T47D (cell line): ENCODE results near the gene ZC3H7B.
A peak's percentile ranks its signal among the peaks of the same experiment; 100 is the strongest.

Source experiments
- DNase-seq, 2 experiments: peaks; one replicate each; pipeline versions ENCODE4 v3.0.0 to v3.0.0-alpha.2; 2011 to 2012; ENCODE audit warnings: low read depth in 1 of 2, low spot score in 1 of 2
- JUND ChIP-seq: IDR thresholded peaks from 2 replicates; pipeline ENCODE4 v1.6.1; 2012; ENCODE audit warnings: low read depth
- in situ Hi-C: cut with HindIII; loops from 2 replicates; pipeline ENCODE4 v1.10.0; 2016; ENCODE audit warnings: low sequenced_read_pairs, low pct_unique_long_range_greater_than_20kb

The ZC3H7B gene

DNA sequence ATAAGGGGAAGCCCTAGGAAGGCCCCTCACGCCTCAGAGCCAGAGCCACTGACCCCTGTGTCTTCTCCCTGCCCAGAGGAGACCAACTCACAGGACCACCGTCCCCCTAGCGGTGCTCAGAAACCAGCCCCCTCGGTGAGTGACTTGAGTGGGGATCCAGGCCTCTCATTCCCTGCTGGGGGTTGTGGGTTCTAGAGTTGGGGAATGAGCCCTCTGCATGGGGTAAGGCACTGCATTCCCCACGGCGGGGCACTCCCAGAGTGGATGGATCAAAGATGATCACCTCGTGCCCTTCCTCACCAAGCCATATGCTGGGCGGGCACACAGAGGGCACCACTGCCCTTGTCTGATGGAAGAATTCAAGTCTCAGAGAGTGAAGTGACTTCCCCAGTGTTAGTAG lies 39.7 kb downstream of the ZC3H7B start:
- in situ Hi-C loops, result no loop called here
- DNase-seq, result no peak
- no peak for TF ChIP-seq JUND

DNA sequence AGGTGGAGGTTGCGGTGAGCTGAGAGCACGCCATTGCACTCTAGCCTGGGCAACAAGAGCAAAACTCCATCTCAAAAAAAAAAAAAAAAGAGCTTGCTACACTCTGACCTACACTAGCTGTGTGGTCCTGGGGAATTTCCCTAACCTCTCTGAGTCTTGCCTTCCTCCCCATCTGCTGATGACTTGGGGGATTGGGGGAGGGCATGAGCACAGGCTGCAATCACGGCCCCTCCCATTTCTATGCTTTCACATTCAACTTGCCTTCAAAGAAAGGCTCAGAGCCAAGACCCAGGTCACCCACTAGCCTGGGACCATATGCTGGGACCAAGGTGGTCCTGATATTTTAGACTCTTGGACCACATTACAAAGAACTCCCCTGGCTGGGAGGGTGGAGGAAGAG lies 40.7 kb downstream of the ZC3H7B start:
- TF ChIP-seq JUND, result no peak
- in situ Hi-C loops, result no loop called here
- DNase-seq, result no peak

DNA sequence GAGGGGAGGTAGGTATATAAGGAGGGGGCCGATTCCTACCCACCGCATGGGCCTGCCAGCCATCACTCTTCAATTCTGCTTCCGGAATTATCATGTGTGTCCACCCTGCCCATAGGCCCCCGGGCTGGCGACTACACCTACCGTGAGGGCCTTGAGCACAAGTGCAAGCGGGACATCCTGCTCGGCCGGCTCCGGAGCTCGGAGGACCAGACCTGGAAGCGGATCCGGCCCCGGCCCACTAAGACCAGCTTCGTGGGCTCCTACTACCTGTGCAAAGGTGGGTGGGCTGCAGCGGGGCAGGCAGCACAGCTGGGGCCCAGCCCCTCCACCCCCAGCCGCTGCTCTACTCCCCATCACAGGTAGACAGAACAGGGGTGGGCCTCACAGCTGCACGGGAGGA lies 42.0 kb downstream of the ZC3H7B start:
- DNase-seq, result no peak
- TF ChIP-seq JUND, result no peak
- in situ Hi-C loops, result no loop called here

DNA sequence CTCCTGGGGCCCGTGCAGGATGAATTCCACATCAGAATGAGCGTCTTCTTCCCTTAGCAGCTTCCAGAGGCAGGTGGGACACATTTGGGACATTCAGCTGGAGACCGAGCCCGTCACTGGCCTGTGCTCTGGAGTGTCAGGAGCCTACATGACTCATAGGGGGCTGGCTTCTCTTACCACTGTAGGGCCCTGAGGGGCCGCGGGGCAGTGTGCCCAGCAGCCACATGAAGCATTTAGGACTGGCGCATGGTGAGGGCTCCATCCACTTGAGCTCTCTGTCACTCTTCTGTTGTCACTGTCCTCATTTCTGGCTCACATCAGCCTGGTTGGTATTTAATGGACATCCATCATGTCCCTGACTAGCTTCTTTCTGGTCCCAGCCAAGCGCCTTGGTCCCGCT lies 42.4 kb downstream of the ZC3H7B start:
- no peak for TF ChIP-seq JUND
- no peak for DNase-seq
- in situ Hi-C loops, result no loop called here

DNA sequence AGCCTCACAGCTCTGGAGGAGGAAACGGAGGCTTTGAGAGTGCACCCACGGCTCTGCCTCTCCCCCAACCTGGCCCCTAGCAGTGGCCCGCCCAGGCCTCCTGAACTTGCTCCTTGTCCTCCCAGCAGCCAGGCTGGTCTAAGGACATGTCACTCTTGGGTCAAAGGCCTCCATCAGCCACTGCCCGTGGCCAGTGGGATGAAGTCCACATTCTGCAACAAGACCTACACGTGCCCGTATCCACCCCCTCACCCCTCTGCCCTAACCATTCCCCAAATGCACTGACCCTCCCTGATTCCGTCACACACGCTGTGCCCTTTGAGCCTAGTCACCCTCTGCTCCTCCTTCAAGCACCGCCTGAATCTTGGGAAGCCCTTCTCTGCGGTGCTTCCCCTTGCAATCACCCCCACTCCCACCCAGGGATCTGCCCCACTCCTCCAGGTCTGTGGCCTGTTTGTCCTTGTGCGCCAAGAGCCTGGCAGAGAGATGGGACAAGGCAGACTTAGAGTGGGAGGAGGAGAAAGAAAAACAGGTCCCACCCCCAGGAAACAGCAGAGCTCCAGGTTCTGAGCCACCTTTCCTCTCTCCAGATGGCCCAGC lies 43.0 kb downstream of the ZC3H7B start:
- no peak for TF ChIP-seq JUND
- DNase-seq, result no peak
- in situ Hi-C loops, result no loop called here

DNA sequence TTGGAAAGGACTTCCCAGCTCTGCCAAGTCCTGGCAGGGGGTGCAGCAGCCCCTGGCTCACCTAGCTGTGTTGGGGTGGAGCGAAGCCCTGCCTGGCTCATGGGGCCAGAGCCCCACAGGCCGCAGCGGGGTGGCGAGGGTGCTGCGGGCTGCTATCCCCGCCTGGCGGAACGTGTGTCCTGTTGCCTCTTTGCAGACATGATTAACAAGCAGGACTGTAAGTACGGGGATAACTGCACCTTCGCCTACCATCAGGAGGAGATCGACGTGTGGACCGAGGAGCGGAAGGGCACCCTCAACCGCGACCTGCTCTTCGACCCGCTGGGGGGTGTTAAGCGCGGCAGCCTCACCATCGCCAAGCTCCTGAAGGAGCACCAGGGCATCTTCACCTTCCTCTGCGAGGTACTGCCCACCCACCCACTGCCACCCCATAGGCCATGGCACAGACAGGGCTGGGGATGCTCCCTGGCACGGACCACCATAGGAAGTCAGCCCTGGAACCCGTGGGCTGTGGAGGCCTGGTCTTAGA lies 44.5 kb downstream of the ZC3H7B start:
- no peak for TF ChIP-seq JUND
- no peak for DNase-seq
- in situ Hi-C loops, result no loop called here

DNA sequence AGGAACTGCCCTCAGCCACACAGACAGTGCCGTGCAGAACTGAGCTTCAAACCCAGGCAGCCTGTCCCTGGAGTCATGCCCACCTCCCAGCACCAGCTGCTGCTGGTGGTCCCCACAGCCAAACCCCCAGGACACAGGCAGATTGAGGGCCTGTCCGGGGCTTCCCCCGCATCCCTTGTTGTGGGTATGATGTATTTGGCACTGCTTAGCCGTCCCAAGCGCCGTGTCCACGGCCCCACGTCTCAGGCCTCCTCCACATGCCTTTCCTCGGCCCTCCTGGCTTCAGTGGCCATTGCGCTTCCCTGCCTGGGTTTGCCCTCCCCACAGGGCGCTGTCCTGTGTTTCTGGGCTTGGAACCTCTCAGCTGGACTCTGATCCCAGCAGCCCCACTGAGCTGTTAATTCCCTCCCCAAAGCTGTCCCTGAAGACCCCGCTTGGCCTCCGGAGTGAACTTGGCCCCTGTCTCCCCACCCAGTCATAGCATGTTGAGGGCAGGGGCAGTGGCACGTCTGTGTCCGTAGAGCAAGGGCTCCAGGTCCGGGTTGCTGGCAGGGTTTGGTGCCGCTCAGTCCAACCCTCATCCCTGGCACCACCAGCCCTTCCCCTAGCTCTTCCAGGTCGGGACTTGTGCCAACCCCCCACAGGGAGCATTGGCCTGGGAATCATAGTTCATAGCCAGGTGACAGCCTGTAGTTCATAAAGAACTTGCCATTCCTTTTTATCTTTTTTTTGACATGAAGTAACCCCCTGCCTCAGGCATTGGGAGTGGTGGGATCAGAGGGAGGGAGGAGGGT lies 45.9 kb downstream of the ZC3H7B start:
- in situ Hi-C loops, result no loop called here
- TF ChIP-seq JUND, result no peak
- DNase-seq, result no peak

DNA sequence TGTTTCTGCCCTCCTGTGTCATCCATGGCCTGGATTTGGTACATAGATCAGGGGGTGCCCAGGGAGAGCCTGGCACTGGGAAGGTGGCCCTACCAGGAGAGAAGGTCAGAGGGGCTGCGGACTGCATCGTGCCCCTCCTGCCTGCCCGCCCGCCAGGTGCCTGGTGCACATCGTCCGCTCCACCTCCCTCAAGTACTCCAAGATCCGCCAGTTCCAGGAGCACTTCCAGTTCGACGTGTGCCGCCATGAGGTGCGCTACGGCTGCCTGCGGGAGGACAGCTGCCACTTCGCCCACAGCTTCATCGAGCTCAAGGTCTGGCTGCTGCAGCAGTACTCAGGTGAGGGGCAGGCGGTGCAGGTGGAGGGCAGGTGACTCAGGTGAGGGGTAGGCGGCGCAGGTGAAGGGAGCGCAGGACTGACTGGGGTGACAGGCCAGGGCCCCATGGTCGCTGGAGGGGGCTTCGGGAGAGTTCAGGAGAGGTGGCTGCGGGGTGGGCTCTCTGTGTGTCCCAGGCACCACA lies 47.7 kb downstream of the ZC3H7B start:
- DNase-seq, result no peak
- no peak for TF ChIP-seq JUND
- in situ Hi-C loops, result no loop called here

DNA sequence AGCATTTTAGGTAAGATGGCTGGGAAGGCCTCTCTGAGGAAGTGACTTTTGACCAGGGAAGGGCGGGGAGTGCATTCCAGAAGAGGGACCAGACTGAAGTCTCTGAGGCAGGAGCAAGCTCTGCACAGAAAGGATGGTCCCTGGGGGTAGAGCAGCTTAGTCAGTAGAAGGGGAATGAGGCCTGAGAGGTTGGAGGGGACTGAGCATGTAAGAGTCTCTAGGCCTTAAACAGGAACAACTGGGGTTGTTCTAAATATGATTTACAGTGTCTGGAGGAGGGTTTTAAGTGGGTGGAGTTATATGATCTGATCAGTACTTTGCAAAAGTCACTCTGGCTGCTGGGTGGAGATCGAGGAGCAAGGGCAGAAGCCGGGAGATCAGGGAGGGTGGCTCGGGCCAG lies 48.8 kb downstream of the ZC3H7B start:
- in situ Hi-C loops, result no loop called here
- TF ChIP-seq JUND, result no peak
- DNase-seq, result no peak

DNA sequence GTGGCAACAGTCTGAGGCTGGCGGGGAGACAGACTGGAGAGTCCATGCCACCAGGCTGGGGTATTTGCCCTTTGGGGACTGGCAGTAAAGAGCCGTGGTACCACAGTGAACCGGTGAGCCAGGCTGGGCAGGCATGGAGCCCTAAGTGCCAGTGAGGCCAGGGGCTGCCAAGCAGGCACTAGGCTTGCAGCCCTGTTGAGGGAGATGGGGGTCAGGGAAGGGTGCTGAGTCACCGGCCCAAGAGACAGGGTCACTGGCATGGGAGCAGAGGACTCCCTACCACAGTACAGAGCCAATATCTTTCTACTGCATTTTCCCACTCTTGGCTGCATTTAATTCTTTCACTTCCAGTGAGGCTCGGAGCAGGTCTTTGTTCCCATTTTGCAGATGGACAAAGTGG lies 49.7 kb downstream of the ZC3H7B start:
- no peak for TF ChIP-seq JUND
- in situ Hi-C loops, result no loop called here

DNA sequence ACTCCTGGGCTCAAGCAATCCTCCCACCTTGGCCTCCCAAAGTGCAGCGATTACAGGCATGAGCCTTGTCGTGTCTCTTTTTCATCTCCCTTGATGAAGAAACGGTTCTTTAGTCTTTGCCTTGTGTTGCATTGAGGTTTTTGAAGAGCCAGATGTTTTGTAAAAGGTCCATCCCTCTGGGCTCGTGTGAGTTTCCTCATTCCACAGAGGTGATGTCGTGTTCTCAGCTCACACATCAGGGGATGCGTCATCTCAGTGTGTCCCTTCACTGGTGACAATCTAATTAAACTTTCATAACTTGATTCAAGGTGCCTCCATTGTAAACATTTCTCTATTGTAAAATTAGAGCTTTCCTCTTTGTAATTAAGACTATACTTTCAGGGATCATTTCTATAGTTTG lies 50.7 kb downstream of the ZC3H7B start:
- TF ChIP-seq JUND, result no peak
- peak in 1 of 2 experiments; percentile 31 for DNase-seq
- in situ Hi-C loops, result no loop called here

More for the DNA sequence above, 49.7 kb downstream of the ZC3H7B start:
- no peak for DNase-seq

DNA sequence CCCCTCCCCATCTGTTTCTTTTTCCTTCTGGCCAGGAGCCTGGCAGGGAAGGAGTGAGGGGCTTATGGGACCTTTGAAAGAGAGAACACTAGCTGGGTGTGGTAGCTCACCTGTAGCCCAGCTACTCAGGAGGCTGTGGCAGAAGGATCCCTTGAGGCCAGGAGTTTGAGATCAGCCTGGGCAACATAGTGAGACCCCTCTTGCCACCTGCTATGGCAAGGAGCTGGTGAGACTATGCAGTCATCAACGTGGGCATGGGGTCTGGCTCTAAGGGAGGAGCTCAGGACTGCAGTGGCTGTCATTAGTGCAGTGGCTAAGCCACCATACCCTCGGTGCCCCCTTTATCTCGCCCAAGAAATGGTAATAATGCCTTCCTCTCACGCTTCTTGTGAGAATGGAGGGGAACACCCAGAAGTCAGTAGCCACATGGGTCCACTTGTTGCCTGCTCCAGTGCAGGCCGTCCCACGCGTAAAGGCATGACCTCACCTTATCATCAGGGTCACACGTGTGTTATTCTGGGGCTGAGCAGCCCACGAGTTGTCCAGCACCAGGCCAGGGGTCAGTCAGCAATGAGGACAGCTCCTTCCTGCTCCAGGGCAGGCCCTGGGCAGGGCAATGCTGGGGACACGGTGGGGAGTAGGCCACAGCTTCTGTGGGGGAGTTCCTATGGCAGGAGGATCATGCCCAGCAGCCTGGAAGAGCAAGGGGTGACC lies 52.7 kb downstream of the ZC3H7B start:
- in situ Hi-C loops, result no loop called here
- no peak for TF ChIP-seq JUND
- DNase-seq, result no peak

DNA sequence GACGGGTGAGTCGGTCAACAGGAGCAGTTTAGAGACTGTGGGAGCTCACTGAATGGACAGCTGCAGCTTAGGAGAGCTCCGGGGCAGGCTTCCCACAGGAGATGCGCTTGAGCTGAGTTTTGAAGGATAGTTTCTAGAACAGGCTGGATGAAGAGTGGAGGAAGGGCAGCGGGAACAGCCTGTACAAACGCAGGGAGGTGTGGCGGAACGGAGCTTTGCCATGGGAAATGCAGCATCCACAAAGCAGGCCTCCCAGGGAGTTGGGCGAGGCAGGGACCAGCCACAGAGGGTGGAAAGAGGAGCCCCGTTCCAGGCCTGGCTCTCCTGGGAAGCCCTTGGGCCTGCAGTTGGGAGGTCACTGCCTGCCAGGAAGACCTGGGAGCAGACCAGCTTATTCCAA lies 53.7 kb downstream of the ZC3H7B start:
- DNase-seq, result no peak
- in situ Hi-C loops, result no loop called here
- TF ChIP-seq JUND, result no peak
